Choroid plexus epithelial cell (primary cell): ENCODE data around the gene BCS1L.
"Not testable (repeated sequence)": the region's sequence is repeated elsewhere in the genome, so short reads cannot be mapped to it uniquely, and the experiment has no call there.

Experiments
- DNase-seq: peaks from one replicate; pipeline ENCODE4 v3.0.0-alpha.2; 2010; ENCODE audit warnings: low read depth
- H3K4me3 ChIP-seq: 2 replicates; pipeline ENCODE4 v1.5.1; 2011; ENCODE audit warnings: low read depth, mild to moderate bottlenecking, control low read depth, low read length, moderate library complexity
- TF ChIP-seq, protein P1 (sequence below): conservative IDR thresholded peaks from 2 replicates; pipeline ENCODE4 v1.5.1; 2011; ENCODE audit warnings: low read depth, mild to moderate bottlenecking, control low read depth, inconsistent platforms, low read length, moderate library complexity

Gene BCS1L

DNA sequence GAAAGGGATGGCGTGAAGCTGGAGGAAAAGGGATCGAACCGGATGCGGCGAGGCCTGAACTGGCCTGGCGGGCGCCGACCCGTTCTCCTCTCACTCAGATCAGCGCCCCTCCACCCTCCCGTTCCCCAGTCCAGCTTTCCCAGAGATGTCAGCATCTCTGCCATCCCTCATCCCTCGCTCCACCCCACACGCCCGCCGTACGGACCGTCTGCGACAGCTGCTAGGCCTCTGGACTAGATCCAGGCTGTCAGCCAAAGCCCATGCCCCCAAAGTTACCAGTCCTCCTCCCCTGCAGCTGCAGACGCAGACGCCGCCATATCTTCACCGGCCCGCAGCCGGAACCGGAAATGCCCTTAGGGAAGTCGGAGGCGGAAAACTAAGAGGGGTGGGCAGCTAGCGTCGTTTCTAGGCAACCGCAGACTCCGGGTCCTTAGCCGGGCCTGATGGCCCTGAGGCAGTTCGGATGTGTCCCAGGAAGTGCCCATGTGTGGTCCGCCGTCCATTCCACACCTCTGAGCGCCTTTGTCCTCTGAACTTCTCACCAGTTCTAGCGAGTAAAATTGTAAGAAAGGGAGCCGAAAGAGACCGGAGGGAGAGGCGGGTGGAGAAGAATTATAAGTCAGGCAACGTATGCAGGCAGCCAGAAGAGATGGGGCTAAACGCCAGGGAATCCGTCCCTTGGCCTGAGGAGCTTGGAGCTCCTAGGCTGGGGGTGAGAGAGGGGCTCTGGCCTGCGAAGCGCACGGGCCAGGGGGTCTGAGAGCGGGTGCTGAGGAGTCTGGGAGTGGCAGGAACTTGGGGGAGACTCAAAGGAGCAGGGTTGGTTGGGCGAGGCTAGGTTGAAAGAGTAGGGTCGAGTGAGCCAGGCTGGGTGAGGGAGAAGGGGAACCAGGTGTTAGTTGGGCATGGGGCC is 12.4 kb downstream of the BCS1L start, which contains the start of the genes RNF25 and STK36:
TSS of gene RNF25 (minus strand) at position 349 of the 913 bp plus-strand sequence. CDS start at position 317, 32 bp downstream.
TSS of gene STK36 (plus strand) at position 433 of the 913 bp plus-strand sequence. CDS start 744 bp downstream, outside the sequence.
- peak within 1 kb of the TSS; percentile 98 for H3K4me3 ChIP-seq
- peak; percentile 94 for DNase-seq
- TF ChIP-seq, protein P1, sequence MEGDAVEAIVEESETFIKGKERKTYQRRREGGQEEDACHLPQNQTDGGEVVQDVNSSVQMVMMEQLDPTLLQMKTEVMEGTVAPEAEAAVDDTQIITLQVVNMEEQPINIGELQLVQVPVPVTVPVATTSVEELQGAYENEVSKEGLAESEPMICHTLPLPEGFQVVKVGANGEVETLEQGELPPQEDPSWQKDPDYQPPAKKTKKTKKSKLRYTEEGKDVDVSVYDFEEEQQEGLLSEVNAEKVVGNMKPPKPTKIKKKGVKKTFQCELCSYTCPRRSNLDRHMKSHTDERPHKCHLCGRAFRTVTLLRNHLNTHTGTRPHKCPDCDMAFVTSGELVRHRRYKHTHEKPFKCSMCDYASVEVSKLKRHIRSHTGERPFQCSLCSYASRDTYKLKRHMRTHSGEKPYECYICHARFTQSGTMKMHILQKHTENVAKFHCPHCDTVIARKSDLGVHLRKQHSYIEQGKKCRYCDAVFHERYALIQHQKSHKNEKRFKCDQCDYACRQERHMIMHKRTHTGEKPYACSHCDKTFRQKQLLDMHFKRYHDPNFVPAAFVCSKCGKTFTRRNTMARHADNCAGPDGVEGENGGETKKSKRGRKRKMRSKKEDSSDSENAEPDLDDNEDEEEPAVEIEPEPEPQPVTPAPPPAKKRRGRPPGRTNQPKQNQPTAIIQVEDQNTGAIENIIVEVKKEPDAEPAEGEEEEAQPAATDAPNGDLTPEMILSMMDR: no peak

DNA sequence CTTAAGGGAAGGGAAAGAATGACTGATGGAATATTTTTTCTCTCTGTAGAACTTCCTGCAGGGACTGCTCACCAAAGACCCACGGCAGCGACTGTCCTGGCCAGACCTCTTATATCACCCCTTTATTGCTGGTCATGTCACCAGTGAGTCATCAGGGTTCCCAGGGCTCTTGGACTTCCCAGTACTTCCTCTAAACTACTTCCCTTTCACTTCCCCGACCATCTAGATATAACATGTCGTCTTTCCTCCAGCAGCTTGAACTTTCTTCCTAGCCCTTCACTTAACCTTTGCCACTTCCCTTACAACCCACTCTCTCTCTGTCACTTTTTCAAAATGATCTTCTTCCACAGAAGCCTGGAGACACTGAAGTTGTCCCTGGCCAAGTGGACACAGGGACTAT is 19.6 kb downstream of the BCS1L start:
- H3K4me3 ChIP-seq: no peak overlapping the region
- TF ChIP-seq, protein P1: no peak
- DNase-seq: no peak

DNA sequence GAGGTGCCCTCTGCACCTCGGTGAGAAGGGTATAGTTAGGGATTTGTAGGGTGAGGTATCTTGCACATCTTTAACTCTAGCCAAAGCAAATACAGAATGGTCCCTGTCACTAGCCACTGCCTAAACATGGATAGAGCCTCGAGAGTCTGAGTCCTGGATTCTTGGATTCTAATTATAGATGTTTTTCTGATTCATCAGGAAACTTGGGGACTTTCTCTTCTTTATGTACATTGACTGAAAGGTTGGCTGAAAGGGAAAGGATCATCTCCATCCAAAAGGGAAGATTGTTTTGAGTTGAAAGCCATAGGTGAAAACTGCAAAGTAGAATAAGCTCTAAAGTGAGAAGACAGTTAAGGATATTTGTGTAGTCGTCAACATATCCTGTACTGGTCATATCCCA is 20.6 kb downstream of the BCS1L start:
- TF ChIP-seq, protein P1: no peak
- no peak overlapping the region for H3K4me3 ChIP-seq
- DNase-seq: no peak

DNA sequence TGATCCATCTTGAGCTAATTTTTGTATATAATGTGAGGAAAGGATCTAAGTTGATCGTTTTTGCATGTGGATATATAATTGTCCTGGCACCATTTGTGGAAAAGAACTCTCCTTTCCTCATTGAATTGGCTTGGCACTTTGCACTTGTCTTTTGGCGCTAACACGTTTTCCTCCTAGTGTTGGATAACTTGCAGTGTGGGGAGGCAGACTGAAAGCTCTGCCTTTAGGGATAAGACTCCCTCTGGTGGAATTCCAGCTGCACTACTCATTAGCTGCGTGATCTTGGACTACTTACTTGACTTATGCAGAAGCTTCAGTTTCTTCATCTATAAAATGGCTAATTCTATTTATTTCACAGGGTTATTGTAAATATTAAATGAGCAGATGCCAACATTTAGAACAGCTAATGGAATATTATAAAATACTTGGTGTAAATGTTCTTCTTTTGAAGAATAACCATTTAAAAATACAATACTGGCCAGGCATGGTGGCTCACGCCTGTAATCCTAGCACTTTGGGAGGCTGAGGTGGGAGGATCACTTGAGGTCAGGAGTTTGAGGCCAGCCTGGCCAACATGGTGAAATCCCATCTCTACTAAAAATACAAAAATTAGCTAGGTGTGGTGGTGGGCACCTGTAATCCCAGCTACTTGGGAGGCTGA is 28.0 kb downstream of the BCS1L start:
- DNase-seq: peak; percentile 92
- H3K4me3 ChIP-seq: not testable (repeated sequence)
- TF ChIP-seq, protein P1: peak; percentile 95

DNA sequence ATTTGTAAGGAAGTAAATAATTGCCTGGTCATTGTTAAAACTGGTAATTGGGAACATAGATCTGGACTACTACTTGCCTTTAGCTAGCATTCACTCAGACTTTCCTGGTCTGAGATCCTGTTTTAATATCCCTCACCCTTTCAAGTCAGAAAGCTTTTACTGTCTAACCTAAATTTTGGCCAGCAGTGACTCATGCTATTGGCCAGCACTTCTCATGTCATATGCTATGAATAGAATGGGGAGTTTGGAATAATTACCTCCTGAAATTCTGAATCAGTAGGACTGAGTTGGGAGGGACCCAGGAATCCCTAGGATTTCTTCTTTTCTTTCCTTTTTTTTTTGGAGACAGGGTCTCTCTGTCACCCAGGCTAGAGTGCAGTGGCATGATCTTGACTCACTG is 31.8 kb downstream of the BCS1L start:
- H3K4me3 ChIP-seq: no peak overlapping the region
- DNase-seq: peak; percentile 16
- TF ChIP-seq, protein P1: no peak

DNA sequence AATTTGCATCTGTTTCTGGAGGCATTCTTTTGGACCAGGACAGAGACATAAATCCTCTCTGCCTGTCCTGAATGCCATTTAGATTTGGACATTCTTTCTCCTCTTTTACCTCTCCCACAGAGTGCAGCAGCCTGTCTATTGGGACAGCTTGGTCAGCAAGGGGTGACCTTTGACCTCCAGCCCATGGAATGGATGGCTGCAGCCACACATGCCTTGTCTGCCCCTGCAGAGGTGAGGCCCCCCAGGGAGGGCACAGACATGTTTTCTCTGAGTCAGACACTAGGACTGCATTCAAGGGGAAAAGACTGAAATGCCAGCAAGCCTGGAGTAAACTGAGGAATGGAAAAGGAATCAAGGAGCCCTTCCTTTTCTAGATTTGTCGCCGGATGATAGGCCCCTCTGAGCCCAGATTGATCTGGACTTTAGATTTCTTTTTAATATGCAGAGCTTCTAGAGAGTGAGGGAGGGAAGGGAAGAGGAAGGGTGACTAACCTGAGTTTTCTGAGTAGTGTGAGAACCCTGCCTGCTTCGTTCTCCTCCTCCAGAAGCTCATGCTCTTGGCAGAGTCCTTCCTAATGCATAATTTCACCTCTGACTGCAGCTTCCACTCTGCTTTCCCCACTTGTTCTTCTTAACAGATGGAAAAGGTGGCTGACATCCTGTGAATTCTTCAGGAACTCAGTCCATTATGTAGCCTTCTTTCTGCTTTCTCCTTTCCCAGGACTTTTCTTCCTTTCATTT is 35.1 kb downstream of the BCS1L start:
- TF ChIP-seq, protein P1: no peak
- H3K4me3 ChIP-seq: no peak overlapping the region
- peak; percentile 83 for DNase-seq
